Stimulated activated CD4-positive, alpha-beta T cell treated with anti-CD3 and anti-CD28 coated beads, Interleukin-2, amount 100 ng/mL, for 48 hours (primary cell): ENCODE measurements around the gene XCR1.
"Not testable (repeated sequence)": the region's sequence is repeated elsewhere in the genome, so short reads cannot be mapped to it uniquely, and the experiment has no call there.

Experiments
- DNase-seq, 2 donors: peaks; one replicate each; pipeline ENCODE4 v3.0.0-alpha.2; 2020

The XCR1 gene

DNA sequence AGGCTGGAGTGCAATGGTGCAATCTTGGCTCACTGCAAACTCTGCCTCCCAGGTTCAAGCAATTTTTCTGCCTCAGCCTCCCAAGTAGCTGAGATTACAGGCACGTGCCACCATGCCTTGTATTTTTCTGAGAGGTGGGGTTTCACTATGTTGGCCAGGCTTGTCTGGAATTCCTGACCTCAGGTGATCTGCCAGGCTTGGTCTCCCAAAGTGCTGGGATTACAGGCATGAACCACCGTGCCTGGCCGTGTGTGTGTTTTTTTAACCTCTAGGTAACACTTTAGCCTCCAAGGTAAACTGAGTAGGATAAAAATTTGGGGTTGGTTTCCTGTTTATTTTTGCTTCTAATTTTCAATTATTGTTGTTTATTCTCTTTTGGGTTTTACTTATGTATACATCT is 10.8 kb upstream of the XCR1 start:
- DNase-seq: not testable (repeated sequence)

DNA sequence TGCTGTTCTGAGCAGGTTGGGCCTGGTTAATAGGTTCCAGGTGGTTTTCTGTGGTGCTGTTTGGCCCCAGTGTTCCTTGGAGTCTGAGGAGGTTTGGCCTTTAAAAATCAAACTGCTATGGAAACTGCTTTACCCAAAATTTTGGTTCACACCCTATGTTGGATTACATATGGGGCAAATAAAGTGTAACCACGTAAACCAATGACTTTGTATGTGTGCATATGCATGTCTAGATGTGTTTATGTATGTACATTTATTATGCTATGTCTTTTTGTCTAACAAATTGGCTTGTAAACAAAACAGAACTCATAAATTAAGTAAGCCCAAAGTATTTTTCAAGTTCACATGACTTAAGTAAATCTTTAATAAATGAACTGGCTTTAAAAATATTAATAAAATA is 8.9 kb upstream of the XCR1 start:
- DNase-seq: no peak

DNA sequence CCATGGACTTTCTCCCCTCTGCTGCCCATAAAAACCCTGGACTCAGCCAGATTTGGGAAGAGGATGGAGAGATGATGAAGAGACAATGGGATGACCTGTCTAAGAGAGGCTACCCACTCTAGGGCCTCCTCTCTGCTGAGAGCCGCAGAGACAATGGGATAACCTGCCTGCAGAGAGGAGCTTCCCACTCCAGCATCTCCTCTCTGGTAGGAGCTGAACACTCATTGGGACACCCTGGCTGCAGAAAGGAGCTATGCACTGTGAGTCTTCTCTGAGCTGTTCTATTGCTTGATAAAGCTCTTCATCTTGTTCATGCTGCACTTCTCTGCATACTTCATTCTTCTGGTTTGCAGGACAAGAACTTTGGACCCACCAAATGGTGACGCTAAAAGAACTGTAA is 4.5 kb upstream of the XCR1 start:
- DNase-seq: no peak

GRCh38 chr3:46031269-46031668 is 4.0 kb upstream of the XCR1 start:
- DNase-seq: no peak

DNA sequence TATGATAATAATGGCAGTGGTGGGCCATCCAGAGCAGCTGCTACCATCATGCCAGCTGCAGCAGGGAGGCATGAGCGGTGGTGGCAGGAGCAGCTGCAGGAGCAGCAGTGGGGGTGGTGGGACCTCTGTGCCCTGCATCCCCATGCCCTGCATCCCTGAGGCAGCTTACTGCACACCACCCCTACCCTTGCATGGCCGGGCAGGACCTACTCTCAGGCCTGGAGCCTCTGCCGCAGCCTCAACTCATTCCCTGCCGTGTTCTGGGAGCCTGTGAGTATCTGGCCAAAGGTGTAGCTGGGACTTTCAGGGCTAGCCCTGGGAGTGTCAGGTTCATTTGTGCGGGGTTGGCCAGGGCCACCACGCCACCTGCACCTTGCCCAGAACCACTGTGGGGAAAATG is 3.3 kb upstream of the XCR1 start:
- DNase-seq: no peak

GRCh38 chr3:46029953-46030543 is 2.8 kb upstream of the XCR1 start:
- DNase-seq: no peak

DNA sequence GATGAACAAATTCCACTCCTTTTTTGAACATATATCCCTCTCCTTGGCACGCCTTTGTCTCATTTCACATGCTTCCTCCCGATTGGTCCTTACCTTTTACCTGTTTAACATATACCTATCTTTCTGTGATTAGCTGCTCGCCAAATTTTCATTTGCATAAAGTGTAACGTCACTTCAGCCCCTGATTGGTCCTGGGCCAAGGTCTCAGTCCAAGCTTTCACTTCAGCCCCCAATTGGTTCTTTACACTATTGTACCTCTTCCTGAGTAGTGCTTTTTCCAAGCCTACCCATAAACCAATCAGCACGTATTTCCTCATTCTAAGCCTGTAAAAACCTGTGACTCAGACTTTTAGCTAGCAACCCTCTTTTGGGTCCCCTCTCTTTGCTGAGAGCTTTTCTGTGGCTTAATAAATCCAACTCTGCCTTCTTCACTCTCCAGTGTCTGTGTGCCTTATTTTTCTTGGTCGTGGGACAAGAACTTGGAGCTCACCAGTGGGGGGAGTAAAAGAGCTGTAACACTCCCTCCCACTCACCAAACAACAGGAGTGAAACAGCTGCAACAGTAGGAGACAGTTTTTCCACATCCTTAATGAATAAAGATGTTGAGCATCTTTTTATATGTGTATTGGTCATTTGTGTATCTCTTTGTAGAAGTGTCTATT is 584 bp upstream of the XCR1 start:
- no peak for DNase-seq

GRCh38 chr3:46025139-46025538 is 2.1 kb downstream of the XCR1 start:
- no peak for DNase-seq

DNA sequence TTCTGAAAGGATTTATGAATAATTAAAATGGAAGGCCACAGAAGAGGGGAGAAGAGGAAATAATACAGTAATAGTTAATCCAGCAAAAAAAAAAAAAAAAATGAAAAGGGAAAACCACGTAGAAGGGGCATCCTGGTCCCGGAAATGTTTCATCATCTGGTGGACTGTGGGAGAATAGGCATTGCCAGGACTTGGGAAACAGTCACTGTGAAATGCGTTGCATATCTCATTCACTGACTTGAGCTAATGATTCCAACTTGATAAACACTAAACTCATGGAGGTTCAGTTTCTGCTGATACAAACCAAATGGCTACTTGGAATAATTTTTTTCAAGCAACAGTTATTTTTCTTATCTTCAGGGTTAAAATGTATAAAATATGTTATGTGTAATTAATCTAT is 3.2 kb downstream of the XCR1 start:
- DNase-seq: no peak

- DNase-seq: no peak
Measured at GRCh38 chr3:46022909-46023785, 4.1 kb downstream of the XCR1 start.

DNA sequence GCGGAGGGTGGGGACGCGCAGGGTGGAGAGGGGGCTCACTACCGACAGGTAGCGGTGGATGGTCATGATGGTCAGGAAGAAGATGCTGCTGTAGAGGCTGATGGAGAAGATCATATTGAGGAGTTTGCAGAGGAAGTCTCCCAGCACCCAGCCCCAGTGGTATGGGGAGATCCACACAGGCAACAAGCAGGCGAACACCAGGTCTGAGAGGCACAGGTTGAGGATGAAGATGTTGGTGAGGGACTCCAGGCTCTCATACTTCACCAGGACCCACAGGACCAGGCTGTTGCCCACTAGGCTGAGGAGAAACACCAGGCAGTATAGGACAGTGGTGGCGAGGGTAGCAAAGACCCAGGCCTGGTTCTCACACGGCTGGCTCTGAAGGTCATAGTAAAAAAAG is 5.8 kb downstream of the XCR1 start:
- DNase-seq: no peak

DNA sequence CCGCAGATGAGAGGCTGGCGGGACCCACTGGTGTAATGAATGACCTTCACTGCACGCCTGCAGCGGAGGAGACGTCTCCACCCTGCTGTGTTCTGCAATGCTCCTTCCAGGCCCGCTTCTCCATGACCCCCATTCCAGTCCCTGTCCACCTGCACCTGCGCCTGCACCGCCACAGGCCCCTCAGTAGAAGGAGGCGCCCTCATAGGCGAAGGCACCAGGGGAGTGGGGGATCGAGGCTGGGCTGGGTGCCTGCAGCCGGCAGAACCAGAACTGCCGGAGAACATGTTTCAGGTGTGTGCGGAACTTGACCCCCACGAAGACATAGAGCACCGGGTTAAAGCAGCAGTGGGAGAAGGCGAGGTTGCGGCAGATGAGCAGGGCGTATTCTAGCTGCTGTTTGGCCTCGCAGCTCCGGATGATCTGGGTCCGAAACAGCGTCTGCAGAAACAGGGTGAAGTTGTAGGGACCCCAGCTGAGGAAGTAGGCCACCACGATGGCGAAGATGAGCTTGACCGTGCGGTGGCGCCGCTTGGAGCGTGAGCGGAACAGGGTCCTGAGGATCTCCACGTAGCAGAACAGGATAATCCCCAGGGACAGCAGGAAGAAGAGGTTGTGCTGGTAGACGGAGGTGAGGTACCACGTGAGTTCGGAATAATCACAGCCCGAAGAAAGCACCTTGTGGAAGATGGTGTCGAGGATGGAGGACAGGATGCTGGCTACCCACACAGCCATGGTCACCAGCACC is 6.3 kb downstream of the XCR1 start:
- DNase-seq: no peak

DNA sequence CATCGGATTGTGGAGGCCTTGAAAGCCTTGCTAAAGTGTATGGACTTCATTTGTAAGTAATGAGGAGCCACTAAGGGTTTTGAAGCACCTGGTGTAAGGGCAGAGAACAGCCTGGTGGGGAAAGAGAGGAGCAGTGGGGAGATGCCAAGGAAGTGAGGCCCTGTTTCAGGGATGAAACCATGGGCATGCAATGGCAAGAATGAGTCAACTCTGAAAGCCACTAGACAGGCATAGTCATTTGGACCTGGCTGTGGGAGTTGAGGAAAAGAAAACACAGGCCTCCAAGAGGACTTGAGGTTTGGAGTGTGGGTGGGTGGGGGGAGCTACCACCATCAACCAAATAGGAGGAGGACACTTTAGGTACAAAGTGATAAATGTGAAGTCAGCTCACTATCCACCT is 7.6 kb downstream of the XCR1 start:
- DNase-seq: peak; percentile 24 to 43

DNA sequence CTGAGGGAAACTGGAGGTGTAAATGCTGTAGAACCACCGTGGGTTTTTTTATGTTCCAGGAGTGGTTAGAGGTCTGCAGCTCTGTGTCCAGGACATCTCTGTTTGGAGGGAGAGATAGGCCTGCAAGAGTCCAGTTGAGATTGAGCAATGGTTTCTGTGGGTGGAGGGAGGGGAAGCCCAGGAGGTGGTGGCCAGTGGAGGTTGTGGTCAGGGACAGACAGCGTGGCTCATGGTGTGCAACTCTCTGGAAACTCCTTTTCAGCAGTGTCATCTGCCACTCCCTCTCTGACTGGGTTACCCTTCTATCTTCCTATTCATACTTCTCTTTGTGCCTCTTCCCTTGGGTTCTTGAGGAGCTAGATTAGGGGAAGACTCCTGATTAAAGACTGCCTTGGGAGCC is 9.6 kb downstream of the XCR1 start:
- DNase-seq: no peak

DNA sequence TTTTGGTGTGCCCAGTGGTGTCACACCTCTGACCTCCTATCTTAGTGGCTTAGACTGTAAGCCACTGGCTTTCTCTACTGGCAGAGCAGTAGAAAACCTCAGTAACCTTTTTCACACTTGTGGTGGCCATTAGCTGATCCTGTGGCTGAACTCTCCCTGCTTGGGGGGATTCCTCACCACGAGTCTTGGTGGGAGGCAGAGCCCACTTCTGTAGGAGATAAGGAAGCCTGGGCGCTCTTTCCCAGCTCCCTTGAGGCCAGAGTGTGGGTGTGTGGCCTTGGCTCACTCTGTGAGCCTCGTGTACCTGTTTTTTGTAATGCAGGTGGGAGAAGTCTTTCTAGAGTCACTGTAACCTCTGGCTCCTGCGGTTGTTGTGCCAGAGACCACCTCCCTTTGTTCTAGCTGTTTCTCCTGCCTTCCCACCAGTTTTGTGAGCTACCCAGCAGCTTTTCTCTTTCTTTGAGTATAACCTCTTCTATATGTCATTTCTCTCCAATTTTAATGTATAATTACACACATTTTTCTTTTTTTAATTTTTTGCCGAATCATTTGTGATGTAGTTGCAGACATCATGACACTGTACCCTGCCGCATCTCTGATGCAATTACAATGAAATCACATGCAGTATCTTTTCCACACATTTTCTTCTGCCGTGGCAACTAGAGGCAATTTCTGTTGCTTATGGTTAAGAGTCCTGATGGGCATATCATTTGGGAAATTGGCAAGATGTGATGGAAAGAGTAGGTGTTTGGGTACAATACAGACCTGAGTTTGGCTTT is 13.8 kb downstream of the XCR1 start:
- DNase-seq: no peak

GRCh38 chr3:46012246-46012645 is 15.0 kb downstream of the XCR1 start:
- DNase-seq: no peak

GRCh38 chr3:46010519-46011113 is 16.7 kb downstream of the XCR1 start:
- no peak for DNase-seq

- no peak for DNase-seq
Measured at GRCh38 chr3:46008058-46008457, 19.2 kb downstream of the XCR1 start.

DNA sequence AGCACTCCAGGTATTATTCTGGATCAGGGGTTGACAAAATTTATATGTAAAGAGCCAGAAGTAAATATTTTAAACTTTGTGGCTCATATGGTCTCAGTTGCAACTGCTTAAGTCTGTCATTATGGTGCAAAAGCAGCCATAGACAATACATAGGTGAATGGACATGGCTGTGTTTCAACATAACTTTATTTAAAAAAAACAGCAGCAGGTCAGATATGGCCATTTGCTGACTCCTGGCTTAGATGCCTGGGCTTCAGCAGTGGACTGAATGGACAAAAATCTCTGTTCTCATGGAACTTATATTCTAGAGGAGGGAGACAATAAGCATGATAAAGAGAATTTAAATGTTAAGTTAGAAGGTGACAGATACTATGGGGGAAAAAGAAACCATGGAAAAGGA is 20.0 kb downstream of the XCR1 start:
- DNase-seq: no peak

GRCh38 chr3:46006238-46007032 is 20.8 kb downstream of the XCR1 start:
- no peak for DNase-seq

DNA sequence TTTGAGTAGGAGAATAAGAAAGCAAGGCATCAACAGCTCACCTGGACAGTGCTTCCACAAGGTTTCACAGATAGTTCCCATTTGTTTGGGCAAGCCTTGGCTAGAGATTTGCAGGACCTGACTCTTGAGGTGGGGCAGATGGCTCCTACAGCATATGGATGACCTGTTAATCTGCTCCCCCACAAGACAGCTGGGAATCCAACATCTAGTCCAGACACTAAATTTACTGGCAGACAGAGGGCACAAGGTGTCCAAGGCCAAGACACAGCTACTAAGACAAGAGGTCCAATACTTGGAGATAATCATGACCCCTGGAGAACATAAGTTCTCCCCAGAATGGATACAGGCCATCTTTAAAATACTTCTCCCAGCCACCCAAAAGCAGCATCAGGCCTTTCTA is 23.6 kb downstream of the XCR1 start:
- not testable (repeated sequence) for DNase-seq
